Testis (tissue), 2 donors: Measurements from ENCODE around the gene TBC1D23.

ENCODE experiments used
- POLR2A ChIP-seq: fragments of 450-650 bp; IDR thresholded peaks from one replicate; pipeline ENCODE4 v1.6.1; 2017; ENCODE audit warnings: antibody characterized with exemption, mild to moderate bottlenecking, moderate library complexity
- TF ChIP-seq, protein P1 (sequence below), 3 experiments: fragments of 450-650 bp in 2 of 3; fragments of 200-600 bp in 1 of 3; sonication (generic) in 1 of 3; IDR thresholded peaks; one replicate each; pipeline ENCODE4 v1.5.1; 2016 to 2019; ENCODE audit warnings: antibody characterized with exemption in 3 of 3, mild to moderate bottlenecking in 2 of 3, moderate library complexity in 1 of 3

DNA sequence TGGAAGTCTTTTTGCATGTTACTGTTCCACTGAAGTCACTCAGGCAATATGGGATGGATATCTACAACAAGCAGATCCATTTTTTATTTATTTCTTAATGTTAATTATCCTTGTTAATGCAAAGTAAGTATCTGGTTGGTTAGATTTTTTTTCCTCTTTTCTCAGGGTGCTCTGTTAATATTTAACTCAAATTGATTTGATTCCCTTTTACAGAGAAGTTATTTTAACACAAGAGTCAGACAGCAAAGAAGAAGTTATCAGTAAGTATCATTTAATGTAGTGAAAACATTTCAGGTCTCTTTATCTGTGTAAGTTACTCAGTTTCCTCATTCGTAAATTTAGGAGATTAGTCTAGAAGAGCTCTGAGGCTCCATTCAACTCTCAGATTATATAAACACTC is 34.3 kb downstream of the TBC1D23 start:
- no peak for TF ChIP-seq POLR2A
- TF ChIP-seq, protein P1, sequence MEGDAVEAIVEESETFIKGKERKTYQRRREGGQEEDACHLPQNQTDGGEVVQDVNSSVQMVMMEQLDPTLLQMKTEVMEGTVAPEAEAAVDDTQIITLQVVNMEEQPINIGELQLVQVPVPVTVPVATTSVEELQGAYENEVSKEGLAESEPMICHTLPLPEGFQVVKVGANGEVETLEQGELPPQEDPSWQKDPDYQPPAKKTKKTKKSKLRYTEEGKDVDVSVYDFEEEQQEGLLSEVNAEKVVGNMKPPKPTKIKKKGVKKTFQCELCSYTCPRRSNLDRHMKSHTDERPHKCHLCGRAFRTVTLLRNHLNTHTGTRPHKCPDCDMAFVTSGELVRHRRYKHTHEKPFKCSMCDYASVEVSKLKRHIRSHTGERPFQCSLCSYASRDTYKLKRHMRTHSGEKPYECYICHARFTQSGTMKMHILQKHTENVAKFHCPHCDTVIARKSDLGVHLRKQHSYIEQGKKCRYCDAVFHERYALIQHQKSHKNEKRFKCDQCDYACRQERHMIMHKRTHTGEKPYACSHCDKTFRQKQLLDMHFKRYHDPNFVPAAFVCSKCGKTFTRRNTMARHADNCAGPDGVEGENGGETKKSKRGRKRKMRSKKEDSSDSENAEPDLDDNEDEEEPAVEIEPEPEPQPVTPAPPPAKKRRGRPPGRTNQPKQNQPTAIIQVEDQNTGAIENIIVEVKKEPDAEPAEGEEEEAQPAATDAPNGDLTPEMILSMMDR (IDR thresholded peaks at IDR 0.05): no peak
